HepG2 (cell line): Measurements from ENCODE around the gene JMJD1C. TPM values are rescaled to one million over a fixed set of nuclear protein-coding genes. Genes with fewer than 3 reads are reported as not detected.

Experiments used
- ATAC-seq: fragments of 200-7000 bp; cut with Tn5 transposase; 3 replicates; pipeline ENCODE4 v1.9.1; 2020; ENCODE audit warnings: mild to moderate bottlenecking, moderate library complexity
- BruUV-seq: library from RNA; stranded (reverse); fragments of 400-500 nt; replicated peaks from 2 replicates; lab custom pipeline; 2021; lab: Mats Ljungman, UMichigan
- CTCF ChIA-PET: fragments of 300-600 bp; formaldehyde crosslinking; extraction: SDS; loops from one replicate; lab custom pipeline; 2021; ENCODE audit warnings: low total read pairs, inconsistent platforms, low intra/inter-chr PET ratio; lab: Yijun Ruan, JAX
- POLR2A ChIA-PET: fragments of 350-600 bp; sonication (Branson Sonifier 250); formaldehyde crosslinking; loops from one replicate; lab custom pipeline; 2020; ENCODE audit warnings: antibody characterized with exemption, inconsistent platforms; lab: Yijun Ruan, JAX
- DNase-seq: peaks from one replicate; pipeline ENCODE4 v3.0.0-alpha.2; 2015; ENCODE audit warnings: low spot score
- FAIRE-seq: peaks from 3 replicates; lab custom pipeline; 2011; peaks lifted over from hg19 to GRCh38; lab: Jason Lieb, UNC
- H2AFZ ChIP-seq: one replicate; pipeline ENCODE4 v1.6.1; 2011; ENCODE audit warnings: low read length, inconsistent platforms
- H3K27ac ChIP-seq: fragments of 300-600 bp; 3 replicates; pipeline ENCODE4 v1.8.0; 2011; ENCODE audit warnings: mixed run types, mild to moderate bottlenecking, mixed read lengths, low read length, inconsistent platforms; ENCODE audit not compliant: insufficient read depth; ENCODE audit errors: extremely low read length
- H3K27me3 ChIP-seq, 2 experiments: fragments of 200-600 bp in 1 of 2; 2 replicates in 1 of 2; 3 replicates in 1 of 2; pipeline versions ENCODE4 v1.6.0 to v1.8.0; 2011; ENCODE audit warnings: low read length in 2 of 2, mild to moderate bottlenecking in 2 of 2, moderate library complexity in 2 of 2, inconsistent platforms in 1 of 2; ENCODE audit not compliant: insufficient read depth in 2 of 2, control insufficient read depth in 1 of 2
- H3K36me3 ChIP-seq, 2 experiments: fragments of 200-600 bp in 1 of 2; replicated peaks in 1 of 2; 2 replicates in 1 of 2; 3 replicates in 1 of 2; pipeline versions ENCODE4 v1.5.1 to v1.8.0; 2011; ENCODE audit warnings: low read length in 2 of 2, inconsistent platforms in 1 of 2; ENCODE audit not compliant: insufficient read depth in 2 of 2, control insufficient read depth in 1 of 2
- H3K4me1 ChIP-seq: 2 replicates; pipeline ENCODE4 v1.5.1; 2012; ENCODE audit warnings: low read length, inconsistent platforms; ENCODE audit not compliant: insufficient read depth
- H3K4me2 ChIP-seq: 2 replicates; pipeline ENCODE4 v1.6.0; 2011; ENCODE audit warnings: low read depth, low read length, inconsistent platforms
- H3K4me3 ChIP-seq, 3 experiments: fragments of 200-600 bp in 1 of 3; sonication (generic), shearing (Covaris generic) in 1 of 3; replicated peaks in 1 of 3; 2 replicates each; pipeline ENCODE4 v1.5.1; 2011 to 2016; ENCODE audit warnings: low read length in 3 of 3, inconsistent platforms in 2 of 3, low read depth in 2 of 3, mild to moderate bottlenecking in 2 of 3, control low read depth in 1 of 3, mixed read lengths in 1 of 3; ENCODE audit not compliant: insufficient read depth in 1 of 3
- H3K79me2 ChIP-seq: one replicate; pipeline ENCODE4 v1.6.1; 2011; ENCODE audit warnings: low read length, inconsistent platforms; ENCODE audit not compliant: insufficient read depth
- H3K9ac ChIP-seq: 2 replicates; pipeline ENCODE4 v1.6.0; 2011; ENCODE audit warnings: mild to moderate bottlenecking, low read depth, low read length, inconsistent platforms; ENCODE audit not compliant: insufficient read depth
- H3K9me3 ChIP-seq: 2 replicates; pipeline ENCODE4 v1.5.1; 2012; ENCODE audit warnings: mild to moderate bottlenecking, low read length
- H4K20me1 ChIP-seq: 2 replicates; pipeline ENCODE4 v1.6.0; 2011; ENCODE audit warnings: inconsistent platforms, mild to moderate bottlenecking, low read length, moderate library complexity; ENCODE audit not compliant: insufficient read depth
- AKAP8 ChIP-seq: sonication (generic); formaldehyde crosslinking; IDR thresholded peaks from 2 replicates; pipeline ENCODE4 v1.5.1; 2020; ENCODE audit warnings: mild to moderate bottlenecking, missing genetic modification reagents
- GATA4 ChIP-seq: sonication (generic); IDR thresholded peaks from 2 replicates; pipeline ENCODE4 v1.6.1; 2016; ENCODE audit warnings: antibody characterized with exemption, low read depth, borderline replicate concordance
- IKZF5 ChIP-seq: IDR thresholded peaks from 2 replicates; pipeline ENCODE4 v1.6.1; 2018; ENCODE audit warnings: missing genetic modification reagents, mild to moderate bottlenecking, missing compliant biosample characterization
- RARG ChIP-seq: sonication (generic); formaldehyde crosslinking; IDR thresholded peaks from 2 replicates; pipeline ENCODE4 v1.4.0; 2020; ENCODE audit warnings: low read depth, mild to moderate bottlenecking, missing genetic modification reagents
- SATB2 ChIP-seq: sonication (generic); formaldehyde crosslinking; IDR thresholded peaks from 2 replicates; pipeline ENCODE4 v1.5.0; 2020; ENCODE audit warnings: missing genetic modification reagents
- SRSF1 ChIP-seq: fragments of 200-400 bp; formaldehyde crosslinking; optimal IDR thresholded peaks from 2 replicates; pipeline ENCODE3; 2017; ENCODE audit warnings: mild to moderate bottlenecking, low read depth, low read length, moderate library complexity
- ZNF253 ChIP-seq: sonication (generic); formaldehyde crosslinking; IDR thresholded peaks from 2 replicates; pipeline ENCODE4 v1.8.0; 2022; ENCODE audit warnings: mild to moderate bottlenecking, missing genetic modification reagents, borderline replicate concordance
- ZNF260 ChIP-seq: sonication (generic); formaldehyde crosslinking; IDR thresholded peaks from 2 replicates; pipeline ENCODE4 v1.4.0; 2020; ENCODE audit warnings: missing genetic modification reagents, low read depth, mild to moderate bottlenecking, borderline replicate concordance
- ZNF263 ChIP-seq: sonication (generic); formaldehyde crosslinking; IDR thresholded peaks from 2 replicates; pipeline ENCODE4 v1.4.0; 2020; ENCODE audit warnings: missing genetic modification reagents
- ZNF446 ChIP-seq: sonication (generic); formaldehyde crosslinking; IDR thresholded peaks from 2 replicates; pipeline ENCODE4 v1.5.0; 2020; ENCODE audit warnings: mild to moderate bottlenecking, missing genetic modification reagents
- ZNF552 ChIP-seq: sonication (generic); formaldehyde crosslinking; IDR thresholded peaks from 2 replicates; pipeline ENCODE4 v1.9.0; 2022; ENCODE audit warnings: missing genetic modification reagents, mild to moderate bottlenecking, borderline replicate concordance
- ZNF562 ChIP-seq: sonication (generic); formaldehyde crosslinking; IDR thresholded peaks from 2 replicates; pipeline ENCODE4 v1.8.0; 2022; ENCODE audit warnings: missing genetic modification reagents, borderline replicate concordance
- WGBS: methylation state at CpG from one replicate; pipeline ENCODE4 v1.1.6; 2017; ENCODE audit warnings: low lambda C conversion rate; 5-methylcytosine and 5-hydroxymethylcytosine counted together
- in situ Hi-C: cut with HindIII; loops from 2 replicates; pipeline ENCODE4 v1.10.0; 2017; ENCODE audit warnings: low pct_unique_long_range_greater_than_20kb; ENCODE audit not compliant: extremely low pct_ligation_motif_present
- intact Hi-C: fragments of 100-400 bp; cut with micrococcal nuclease; formaldehyde crosslinking; loops from one replicate; pipeline ENCODE4 v1.10.0; 2022; ENCODE audit not compliant: unreplicated experiment
- polyA plus RNA-seq, 8 experiments: library from polyadenylated mRNA; depleted of rRNA in 3 of 8; stranded (reverse) in 7 of 8; unstranded in 1 of 8; fragments of >200 nt; fragmentation: Illumina TruSeq in 4 of 8; extraction: Trizol in 4 of 8; gene quantifications; 2 replicates each; pipeline versions ENCODE4 v1.2.1 to v1.2.3, GENCODE V29; 2011 to 2016; ENCODE audit warnings: low read depth in 4 of 8, missing spikeins in 1 of 8, mixed read lengths in 1 of 8; ENCODE audit not compliant: insufficient read depth in 1 of 8
- total RNA-seq, 5 experiments: library from RNA; depleted of rRNA; stranded (reverse); fragments of >200 nt; fragmentation: Illumina TruSeq; extraction: Trizol; gene quantifications; 2 replicates each; pipeline ENCODE4 v1.2.3, GENCODE V29; 2016; ENCODE audit warnings: low read depth in 1 of 5
- TF ChIP-seq, protein P1 (sequence below), 2 experiments: sonication (generic) in 1 of 2; formaldehyde crosslinking in 1 of 2; IDR thresholded peaks; 2 replicates each; pipeline versions ENCODE4 v1.6.1 to v1.9.0; 2014 to 2022; ENCODE audit warnings: antibody characterized with exemption in 1 of 2, borderline replicate concordance in 1 of 2, inconsistent platforms in 1 of 2, low read depth in 1 of 2, missing genetic modification reagents in 1 of 2

Gene JMJD1C
- total and polyA plus RNA-seq, 2 of the 13 experiments (the other 11 are each of a cell fraction or from before 2014, with no cell fraction given): 42.3 to 42.7 TPM

DNA sequence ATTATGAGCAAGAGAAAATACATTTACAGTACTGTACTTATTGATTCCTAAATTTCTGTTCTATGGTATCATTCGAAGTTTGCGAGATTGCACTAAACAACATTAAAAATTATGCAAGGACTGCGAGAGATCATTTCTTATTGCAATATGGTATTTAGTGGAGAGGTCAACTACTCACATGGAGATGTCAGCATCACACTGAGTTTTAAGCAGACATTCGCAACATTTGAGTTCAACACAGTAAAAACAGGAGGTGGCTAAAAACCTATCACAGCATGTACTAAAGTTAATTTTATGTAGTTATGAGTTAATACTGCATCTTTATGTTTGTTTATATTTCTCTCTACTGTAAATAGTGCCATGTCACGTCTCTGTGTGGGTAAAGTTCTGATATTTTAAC, 53.5 kb downstream of the JMJD1C start:
- WGBS: 97% methylated on average over 5 of the region's 5 CpGs
- TF ChIP-seq RARG (CRISPR knock-in tag): no peak
- no peak for TF ChIP-seq ZNF253
- TF ChIP-seq ZNF260: no peak
- no peak for TF ChIP-seq ZNF263
- no peak for TF ChIP-seq IKZF5
- no peak for TF ChIP-seq ZNF446
- no peak for TF ChIP-seq SATB2 (CRISPR knock-in tag)
- no peak for TF ChIP-seq ZNF552
- no peak for TF ChIP-seq GATA4
- CTCF ChIA-PET: no interaction called here

GRCh38 chr10:63410633-63411032, 55.1 kb downstream of the JMJD1C start:
- Histone ChIP-seq H3K79me2 (peaks cover 77% of the 10 kb centered on the region), H2AFZ (no peak overlapping the region), H3K9me3 (no peaks in the 10 kb centered on the region), H3K4me2 (no peak overlapping the region), H3K4me1 (peaks cover 1% of the 10 kb centered on the region), H3K4me3 (no peak overlapping the region), H3K9ac (no peak overlapping the region), H3K27me3 (no peaks in the 10 kb centered on the region), H3K27ac (no peak overlapping the region), H3K36me3 (no peaks in the 10 kb centered on the region; a peak in 2 of 5 replicates), H4K20me1 (no peaks in the 10 kb centered on the region; the same call in 1 of the 2 replicates)
- no peak for ATAC-seq
- DNase-seq: no peak
- no TSS peak for BruUV-seq
- ChIA-PET CTCF (no interaction called here), POLR2A (no interaction called here)
- in situ Hi-C loops: no loop called here
- intact Hi-C loops: no loop called here
- 94% methylated on average over 1 of the region's 1 CpG for WGBS
- FAIRE-seq: no peak
- TF ChIP-seq ZNF562 (no peak), SRSF1 (no peak), AKAP8 (CRISPR knock-in tag) (no peak)
- TF ChIP-seq, protein P1, sequence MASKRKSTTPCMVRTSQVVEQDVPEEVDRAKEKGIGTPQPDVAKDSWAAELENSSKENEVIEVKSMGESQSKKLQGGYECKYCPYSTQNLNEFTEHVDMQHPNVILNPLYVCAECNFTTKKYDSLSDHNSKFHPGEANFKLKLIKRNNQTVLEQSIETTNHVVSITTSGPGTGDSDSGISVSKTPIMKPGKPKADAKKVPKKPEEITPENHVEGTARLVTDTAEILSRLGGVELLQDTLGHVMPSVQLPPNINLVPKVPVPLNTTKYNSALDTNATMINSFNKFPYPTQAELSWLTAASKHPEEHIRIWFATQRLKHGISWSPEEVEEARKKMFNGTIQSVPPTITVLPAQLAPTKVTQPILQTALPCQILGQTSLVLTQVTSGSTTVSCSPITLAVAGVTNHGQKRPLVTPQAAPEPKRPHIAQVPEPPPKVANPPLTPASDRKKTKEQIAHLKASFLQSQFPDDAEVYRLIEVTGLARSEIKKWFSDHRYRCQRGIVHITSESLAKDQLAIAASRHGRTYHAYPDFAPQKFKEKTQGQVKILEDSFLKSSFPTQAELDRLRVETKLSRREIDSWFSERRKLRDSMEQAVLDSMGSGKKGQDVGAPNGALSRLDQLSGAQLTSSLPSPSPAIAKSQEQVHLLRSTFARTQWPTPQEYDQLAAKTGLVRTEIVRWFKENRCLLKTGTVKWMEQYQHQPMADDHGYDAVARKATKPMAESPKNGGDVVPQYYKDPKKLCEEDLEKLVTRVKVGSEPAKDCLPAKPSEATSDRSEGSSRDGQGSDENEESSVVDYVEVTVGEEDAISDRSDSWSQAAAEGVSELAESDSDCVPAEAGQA (IDR thresholded peaks at IDR 0.05; ENCODE audit: low read depth): no peak
- TF ChIP-seq, protein P1 (CRISPR knock-in tag; IDR thresholded peaks at IDR 0.05; ENCODE audit: borderline replicate concordance): no peak

More for the DNA sequence above, 53.5 kb downstream of the JMJD1C start:
- no peak for FAIRE-seq
- H3K27ac ChIP-seq: no peak overlapping the region
- peaks cover 79% of the 10 kb centered on the region for H3K79me2 ChIP-seq
- H3K9ac ChIP-seq: no peak overlapping the region
- DNase-seq: no peak
- no peaks in the 10 kb centered on the region for H3K9me3 ChIP-seq
- POLR2A ChIA-PET: interaction anchor here (0.7 kb wide), 1 partner anchor 218 kb away, joined by 4 read pairs; no protein-coding TSS in a partner anchor
- no peak overlapping the region for H2AFZ ChIP-seq
- no peaks in the 10 kb centered on the region; a peak in 1 of 5 replicates for H3K36me3 ChIP-seq
- no peaks in the 10 kb centered on the region for H3K27me3 ChIP-seq
- no peak overlapping the region for H3K4me3 ChIP-seq
- no TSS peak for BruUV-seq
- peaks cover 16% of the 10 kb centered on the region for H3K4me1 ChIP-seq
- in situ Hi-C loops (no loop called here), intact Hi-C loops (no loop called here)
- ATAC-seq: no peak
- peaks cover 5% of the 10 kb centered on the region; the same call in 1 of the 2 replicates for H4K20me1 ChIP-seq
- H3K4me2 ChIP-seq: no peak overlapping the region
